ENCODE results near the gene CAMK2G.

Gene CAMK2G

DNA sequence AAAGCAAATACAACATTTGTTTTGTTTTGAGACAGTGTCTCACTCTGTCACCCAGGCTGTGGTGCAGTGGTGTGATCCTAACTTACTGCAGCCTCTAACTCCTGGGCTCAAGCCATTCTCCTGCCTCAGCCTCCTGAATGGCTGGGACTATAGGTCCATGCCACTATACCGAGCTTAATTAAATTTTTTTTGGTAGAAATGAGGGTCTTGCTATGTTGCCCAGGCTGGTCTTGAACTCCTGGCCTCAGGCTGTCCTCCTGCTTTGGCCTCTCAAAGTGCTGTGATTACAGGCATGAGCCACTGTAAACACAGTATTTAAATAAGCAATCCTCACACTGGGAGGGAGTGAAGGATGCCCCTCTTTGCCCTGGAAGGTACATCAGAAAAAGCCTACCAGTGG lies 4.0 kb upstream of the CAMK2G start:
- DNase-seq = no peak

DNA sequence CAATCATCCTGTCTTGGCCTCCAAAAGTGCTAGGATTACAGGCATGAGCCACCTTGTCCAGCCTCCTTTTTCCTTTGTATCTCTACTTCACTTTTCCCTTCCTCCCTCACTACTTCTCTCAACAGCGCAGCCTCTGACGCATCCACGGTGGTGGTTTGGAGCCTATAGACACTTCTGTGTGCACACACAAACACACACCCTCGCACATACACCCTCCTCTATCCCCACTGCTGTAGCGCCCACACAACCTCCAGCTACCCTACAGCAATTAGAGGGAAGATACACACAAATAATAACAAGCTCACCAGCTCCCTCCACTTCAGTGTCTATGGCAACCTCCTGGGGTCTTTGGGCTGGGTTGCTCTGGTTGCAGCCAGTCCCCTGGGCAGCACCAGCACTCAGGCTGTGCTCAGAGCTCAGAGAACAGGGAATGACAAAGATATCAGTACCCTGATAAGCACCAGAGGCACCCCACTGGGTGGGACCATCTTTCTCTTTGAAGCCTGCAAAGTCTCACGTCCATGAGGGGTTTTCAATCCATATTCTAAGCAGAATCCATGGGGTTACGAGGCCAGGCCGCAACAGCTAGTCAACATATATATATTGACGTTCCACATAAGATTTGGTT lies 3.3 kb upstream of the CAMK2G start:
- no peak for DNase-seq

DNA sequence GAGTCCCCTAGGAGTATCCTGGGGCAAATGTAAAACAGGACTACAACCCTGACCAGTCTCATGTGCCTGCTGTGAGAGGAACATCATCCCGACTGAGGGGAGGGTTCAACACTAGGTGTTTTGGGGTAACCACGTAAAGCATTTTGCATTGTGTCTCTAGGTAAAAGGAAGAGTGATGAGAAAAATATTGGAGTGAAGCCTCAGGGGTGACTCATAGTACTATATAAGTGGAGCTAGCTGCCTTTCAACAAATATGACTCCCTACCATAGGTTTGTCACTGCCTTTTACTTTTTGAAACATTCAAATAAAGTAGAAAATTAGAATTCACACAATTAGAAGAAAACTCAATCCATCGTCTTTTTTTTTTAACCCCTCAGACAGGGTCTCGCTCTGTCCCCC lies 2.6 kb upstream of the CAMK2G start:
- no peak for DNase-seq

DNA sequence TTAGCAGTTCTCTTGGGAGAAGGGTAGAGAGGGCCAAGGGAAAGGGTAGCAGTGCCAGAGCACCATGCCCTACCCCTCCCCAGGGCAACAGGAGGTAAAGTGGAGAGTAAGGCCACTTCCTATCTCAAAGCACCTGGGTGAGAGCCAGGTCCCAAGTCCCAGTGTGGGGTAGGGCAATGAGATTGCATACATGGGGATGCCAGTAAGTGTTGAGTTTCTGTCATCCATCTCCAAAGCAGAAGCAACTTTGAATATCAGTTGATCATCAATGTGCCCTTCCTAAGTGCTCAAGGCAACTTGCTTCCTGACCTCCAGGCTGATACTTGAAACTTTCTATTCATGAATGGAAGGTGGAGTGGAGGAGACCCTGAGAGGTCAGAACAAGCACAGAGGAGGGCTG lies 2.2 kb upstream of the CAMK2G start:
- no peak for DNase-seq

DNA sequence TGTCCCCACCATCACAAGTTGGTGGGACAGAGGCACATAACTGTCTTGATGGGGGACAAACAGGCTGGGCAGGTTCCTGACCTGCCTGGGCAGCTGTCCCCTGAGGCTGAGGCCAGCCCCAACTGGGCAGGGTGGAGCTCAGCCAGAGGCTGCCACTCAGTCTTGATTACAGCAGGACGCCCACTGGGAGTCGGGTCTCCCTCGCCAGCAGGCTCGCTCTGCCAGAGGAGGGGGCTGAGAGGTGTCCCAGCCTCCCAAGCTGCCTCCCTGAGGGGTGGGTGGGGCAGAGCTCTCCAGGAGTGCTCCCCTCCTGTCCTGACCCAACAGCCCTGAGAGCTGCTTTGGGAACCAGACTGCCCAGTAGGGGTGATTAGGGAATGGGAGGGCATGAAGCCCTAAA lies 1.8 kb upstream of the CAMK2G start:
- DNase-seq = no peak

DNA sequence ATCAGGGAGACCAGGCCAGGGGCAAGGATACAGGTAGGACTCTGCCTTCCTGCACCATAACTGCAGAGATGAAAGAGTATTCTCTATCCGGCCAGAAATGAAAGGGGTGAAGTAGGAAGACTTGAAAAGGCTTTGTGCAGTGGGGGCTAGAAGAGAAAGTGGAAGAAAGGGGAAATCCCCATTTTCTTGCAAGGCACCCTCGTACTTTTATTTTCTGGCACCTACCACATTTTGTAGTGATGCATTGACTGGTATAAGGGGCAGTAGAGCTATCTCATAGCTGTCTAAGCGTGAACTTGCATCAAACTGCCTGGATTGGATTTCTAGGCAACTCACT lies 752 bp upstream of the CAMK2G start:
- no peak for DNase-seq

DNA sequence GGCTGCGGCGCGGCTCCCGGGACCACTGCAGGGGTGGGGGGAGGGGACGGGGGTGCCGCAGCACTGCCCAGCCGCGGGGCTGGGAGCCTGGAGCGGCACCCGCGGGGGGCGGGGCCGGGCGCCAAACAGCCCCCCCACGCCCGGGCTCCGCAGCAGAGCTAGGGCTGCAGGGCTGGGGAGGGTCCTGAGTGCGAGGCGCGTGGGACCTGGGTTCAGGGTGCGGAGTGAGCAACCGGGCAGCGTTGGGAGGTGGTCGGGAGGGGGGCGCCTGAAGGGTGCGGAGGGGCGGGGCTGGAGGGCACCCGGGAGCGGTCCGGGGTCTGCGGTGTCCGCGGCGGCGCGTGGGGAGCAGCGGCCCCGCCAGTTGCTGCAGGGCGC lies 528 bp downstream of the CAMK2G start:
- no peak for DNase-seq

DNA sequence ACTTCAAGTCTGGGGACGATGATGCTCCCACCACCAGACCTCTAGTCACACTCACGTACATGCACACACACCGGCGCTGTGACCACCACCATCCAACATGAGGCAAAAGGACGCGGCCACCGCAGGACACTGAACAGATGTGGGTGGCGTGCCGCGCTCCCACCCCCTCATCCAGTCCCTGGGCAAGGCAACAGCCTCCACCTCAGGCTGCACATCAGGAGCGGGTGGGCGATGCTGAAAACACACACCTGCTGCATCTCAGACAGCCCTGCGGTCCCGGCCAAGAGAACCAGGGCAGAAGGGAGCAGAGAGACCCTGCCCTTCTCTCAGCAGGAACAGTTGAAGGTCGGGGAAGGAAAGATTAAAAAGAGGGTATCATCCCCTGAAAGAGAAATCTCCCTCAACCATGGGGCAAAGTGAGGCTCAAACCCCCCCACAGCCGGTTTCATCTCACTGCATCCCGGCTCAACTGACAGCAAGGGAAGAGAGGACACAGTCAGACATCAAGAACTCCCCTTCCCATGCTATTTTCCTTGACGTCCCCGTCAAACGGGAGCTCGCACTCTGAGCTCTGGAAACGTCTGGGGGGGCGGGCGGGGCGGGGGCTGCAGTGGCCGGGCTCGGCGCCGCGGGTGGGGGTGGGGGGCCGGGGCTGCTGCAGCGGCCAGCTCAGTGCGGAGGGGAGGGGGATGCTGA lies 1.1 kb downstream of the CAMK2G start:
- no peak for DNase-seq

DNA sequence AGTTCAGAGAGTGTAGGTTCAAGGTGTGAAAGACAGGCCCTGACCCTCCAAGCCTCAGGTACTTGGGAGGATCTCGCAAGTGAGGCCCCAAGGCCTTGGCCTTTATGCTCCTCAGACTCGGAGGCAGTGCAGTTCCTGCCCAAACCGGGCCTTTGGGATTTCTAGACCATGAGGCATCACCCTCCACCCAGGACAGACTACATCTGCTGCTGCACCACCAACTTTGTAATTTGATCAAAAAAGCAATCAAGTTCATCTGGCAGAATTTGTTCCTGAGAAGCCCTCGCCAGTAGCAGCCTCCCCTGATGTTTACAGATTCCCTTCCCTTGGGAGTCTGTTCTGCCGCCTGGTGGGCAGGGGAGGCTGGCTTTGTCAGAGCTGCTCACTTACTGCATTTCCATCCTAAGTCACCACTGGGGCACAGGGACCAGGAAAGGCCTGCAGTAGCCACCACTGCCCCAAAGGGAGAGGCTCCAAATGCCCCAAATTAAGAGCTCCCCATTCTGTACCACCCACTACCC lies 2.1 kb downstream of the CAMK2G start:
- DNase-seq = no peak

DNA sequence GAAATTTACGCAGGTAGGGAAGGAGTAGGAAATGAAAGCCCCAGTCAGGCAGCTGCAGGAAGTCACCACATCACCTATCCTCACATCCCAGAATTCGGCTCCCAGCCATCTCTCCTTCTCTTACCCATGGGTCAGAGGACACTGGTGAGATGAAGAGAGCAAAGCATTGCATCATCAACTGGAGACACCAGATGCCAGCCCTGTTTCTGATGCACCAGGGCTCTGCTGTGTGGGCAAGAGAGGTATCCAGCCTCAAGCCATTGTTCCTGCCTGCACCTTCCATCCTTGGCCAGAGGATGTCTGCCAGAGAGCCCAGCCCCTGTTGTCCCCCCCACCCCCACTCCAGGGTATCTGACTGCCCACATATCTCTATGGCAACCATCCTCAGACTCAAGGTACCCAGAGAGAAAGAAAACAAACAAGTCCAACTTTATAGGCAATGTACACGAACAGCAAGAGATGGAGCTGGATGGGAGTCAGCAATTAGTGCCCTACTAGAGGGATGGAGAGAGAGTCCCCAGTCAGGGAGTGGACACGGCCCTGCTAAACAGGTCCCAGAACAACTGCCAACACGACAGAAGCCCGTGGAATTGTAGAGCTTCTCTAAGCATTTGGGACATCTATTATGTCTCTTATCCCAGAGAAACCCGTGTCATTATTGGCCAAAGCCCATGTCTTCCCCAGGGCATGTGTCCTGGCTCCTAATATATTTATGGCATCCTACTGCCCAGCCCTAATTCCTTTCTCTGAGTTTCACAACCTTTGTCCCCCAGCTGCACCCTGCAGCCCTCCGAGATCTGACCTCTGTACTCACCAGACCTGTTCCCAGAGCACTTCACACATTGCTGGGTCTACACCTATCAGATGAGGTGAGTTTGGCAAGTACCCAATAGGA lies 2.8 kb downstream of the CAMK2G start:
- no peak for DNase-seq

DNA sequence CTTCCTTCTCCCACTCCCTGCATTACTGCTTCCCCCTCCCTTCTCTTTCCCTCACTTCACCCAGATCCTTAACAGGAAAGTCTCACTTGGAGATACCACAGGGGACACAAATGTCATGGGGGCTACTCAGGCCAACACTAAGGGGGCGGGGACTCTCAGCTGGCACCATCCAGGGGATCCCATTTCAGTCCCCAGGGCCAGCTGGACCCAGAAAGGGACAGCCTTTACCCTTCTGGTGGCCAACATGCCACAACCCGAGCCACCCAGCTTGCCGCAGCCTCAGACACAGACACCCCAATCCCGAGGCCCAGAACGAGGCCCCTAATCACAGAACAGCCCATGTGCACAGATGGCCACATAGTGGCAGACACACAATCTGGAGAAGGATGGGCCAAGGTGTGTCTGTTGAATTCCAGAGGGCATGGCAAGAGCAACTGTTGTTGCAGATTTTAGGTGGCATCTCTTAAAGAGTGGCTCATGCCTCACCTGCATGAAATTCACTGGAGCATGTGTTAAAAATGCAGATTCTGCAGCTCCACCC lies 5.6 kb downstream of the CAMK2G start:
- DNase-seq = no peak

DNA sequence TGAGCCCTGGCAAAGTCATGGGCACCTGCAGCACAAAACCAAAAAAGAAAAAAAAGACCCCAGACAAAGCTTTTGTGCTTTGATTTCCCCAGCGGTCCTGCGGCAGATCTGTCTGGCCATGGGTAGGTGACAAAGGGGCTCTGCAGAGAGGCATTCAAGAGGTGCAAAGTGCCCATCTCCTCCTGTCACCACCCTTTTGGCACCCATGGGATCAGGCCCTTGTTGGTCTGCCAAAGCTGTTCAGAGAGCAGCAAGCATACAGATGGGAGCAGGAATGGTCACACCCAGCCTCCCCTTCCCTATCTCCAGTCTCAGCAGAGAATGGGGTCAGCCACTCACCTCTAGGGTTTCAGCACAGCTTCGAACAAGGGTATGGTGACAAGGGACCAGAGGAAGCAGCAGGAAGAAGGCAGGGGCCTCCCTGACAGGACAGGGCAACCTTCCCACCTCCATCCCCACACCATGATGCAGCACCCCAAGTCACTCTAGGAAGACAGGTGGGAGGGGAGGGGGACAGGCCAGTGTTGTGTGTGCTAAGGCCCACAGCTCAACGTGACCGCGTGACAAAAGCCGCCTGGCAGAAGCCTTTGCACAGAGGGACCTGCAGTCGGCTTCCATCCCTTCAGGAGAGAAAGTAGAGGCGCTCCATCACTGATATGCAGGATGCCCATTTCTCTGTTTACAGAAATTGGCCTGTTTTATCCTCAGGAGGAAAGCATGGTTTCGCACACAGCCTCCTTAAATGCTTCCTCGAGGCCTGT lies 6.3 kb downstream of the CAMK2G start:
- no peak for DNase-seq

DNA sequence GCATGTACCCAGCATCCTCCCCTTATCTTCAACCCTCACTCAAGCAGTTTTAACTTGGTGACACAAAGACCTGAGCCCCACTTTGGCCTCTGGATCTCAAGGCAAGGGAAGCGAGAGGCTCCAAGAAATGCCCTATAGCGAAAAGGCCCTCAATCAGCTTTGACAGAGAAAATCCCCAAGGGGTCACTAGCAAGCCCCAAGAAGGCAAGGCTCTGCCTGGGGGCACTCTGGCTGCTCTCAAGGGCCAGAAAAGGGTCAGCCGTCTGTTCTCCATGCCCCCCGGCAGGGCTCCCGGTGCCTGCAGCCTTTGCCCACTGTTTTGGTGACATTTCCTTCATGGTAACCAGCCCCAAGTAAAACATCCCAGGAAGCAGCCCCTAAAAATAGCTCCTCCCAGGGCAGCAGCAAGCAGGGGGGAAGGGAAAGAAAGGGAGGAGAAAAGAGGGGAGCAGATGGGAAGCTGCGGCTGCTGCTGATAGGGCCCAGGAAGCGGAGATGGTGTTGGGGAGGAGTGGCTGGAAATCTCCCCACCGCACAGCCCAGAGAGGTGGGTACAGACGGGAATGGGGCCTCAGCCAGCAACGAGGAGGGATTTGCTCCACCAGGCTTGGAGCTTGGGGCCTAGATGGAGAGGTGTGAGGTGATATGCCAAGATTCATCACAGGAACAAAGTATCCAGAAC lies 7.1 kb downstream of the CAMK2G start:
- DNase-seq = no peak

DNA sequence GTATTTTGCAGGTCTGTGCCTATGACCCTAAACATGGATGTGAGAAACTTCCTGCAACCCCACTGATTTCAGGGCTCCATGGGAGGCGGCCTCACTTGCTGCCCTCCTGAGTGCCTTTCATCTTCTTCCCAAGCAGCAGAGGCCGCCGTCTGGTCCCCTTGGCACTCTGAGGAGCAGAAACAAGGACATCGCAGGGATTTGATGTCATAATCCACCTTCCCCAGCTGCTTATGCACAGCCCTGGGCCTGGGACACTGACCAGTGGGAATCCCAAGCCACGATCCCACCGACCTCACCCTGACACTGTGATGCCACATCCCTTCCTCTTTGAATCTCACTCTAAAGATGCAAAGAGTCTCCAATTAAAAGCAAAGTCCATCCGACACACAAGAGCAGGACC lies 7.7 kb downstream of the CAMK2G start:
- DNase-seq = no peak

DNA sequence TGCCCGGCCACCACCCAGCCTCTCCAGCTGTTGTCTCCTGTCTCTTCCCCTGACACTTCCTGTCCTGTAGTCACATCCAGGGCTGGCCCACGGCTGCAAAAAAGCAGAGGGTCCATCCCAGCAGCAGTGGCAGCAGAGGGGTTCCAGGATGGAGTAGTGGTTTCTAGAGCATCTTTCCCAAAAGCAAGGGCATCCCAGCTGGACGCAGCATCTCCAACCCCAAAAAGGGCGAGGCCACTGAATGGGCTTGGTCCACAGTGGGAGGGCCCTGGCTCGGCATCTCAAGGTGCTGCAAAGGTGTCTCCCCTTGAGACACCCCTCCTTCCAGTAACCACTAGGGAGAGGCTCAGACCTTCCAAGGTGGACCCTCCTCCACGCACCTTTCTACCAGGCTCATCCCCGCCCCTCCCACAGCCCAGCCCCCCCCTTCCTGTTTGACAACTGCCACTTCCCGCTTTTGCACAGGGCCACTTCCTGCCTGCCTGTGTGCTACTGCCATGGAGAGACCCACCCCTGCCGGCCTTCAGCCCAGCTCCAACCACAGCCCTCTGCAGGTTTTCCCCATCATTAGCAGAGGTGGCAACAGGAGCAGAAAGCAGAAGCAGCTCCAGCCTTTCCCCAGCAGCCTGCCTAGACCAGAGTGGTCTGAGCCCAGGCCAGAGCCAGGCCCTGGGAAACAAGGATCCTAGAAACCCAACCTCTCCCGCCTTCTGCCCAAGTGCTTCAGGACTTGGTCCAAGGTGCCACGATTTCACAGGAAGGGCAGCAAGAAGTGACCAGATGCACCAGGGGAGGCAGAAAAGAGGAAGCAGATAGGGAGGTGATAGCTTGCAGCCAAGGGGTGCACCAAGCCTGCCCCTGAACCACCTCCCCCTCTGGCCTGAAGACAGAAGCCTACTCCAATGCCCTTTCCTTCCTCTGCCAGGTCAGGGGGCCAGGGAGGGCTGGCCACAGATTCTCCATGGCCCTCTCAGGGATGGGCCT lies 8.6 kb downstream of the CAMK2G start:
- DNase-seq = no peak

DNA sequence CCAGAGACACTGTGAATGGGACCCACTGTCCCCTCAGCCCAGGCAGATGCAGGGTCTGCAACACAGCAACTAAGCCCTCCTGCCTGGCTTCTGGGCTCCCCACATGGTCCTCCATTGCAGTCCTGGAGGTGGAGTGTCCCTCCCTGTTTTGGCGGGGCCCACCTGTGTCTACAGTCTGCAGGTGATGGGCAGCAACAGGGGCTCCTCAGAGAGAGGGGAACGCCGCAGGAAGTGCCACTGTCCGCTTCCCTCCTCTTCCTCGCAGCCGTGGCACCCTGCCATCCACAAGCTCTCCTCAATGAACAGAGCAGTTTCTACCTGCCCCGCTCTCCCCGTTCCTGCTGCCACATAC lies 9.3 kb downstream of the CAMK2G start:
- DNase-seq = no peak

DNA sequence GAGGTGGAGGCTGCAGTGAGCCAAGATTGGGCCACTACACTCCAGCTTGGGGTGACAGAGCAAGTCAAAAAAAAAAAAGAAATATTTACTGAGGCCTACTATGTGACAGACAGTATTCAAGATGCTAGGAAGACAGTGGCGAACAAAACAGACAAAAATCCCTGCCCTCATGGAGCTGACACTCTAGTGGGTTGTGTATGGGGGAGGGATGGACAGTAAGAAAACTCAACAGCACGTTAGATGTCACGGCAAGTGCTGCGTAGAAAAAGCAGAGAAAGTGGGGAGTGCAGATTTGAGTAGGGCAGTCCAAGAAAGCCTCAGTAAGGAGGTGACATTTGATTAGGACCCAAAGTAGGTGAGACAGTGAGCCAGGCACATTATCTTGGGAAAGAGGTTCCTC lies 10.1 kb downstream of the CAMK2G start:
- DNase-seq = no peak

DNA sequence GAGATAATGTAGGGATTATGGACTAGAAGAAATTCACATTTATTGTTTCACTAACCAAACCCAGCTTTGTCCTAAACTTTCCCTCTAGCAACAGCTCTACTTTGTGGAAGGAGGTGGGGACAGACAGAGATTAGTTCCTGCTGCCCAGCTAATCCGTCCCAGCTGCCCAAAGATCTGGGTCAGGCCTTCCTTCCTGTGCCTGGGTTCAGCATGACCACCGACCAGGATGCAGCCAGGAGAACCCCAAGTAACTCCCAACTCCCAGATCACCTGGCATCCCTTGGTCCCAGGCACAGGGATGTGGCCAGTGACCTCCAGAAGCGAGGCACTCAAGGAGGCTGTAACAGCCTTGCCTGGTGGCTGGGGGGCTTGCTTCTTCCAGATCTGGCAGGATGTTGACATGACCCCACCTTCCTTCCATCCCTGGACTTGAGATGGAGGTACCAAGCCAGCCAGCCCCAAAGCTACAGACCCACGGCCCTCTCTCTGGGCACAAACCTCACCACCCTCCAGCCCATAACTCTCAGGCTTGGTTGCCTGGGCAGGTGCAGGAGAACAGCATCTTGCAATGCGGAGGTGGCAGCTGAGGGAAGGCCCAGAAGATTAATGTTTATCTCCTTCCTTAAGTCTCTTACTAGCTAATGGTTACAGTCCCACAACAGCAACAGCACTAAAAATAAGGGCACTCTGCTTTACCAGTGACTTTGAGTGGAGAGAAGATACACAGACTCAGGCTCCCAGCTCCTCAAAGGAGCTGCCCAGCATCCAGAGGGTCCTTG lies 11.1 kb downstream of the CAMK2G start:
- DNase-seq = no peak

DNA sequence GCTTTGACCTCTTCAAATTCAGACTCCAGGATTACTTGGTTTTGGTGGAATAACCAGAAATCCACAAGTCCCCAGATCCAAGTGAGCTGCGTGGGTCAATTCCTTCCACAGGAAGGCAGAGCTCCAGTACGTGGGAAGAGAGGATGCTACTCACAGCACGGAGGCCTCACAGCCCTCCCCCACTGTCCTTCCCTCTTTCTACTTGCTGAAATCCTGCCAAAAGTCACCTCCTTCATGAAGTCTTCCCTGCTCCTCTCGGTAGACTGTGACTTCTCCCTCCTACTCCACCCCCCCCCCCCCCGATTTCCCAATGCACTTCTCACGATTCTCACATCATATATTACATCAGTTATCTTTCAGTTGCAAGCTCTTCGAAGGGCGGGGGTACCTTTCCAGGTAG lies 12.3 kb downstream of the CAMK2G start:
- no peak for DNase-seq

DNA sequence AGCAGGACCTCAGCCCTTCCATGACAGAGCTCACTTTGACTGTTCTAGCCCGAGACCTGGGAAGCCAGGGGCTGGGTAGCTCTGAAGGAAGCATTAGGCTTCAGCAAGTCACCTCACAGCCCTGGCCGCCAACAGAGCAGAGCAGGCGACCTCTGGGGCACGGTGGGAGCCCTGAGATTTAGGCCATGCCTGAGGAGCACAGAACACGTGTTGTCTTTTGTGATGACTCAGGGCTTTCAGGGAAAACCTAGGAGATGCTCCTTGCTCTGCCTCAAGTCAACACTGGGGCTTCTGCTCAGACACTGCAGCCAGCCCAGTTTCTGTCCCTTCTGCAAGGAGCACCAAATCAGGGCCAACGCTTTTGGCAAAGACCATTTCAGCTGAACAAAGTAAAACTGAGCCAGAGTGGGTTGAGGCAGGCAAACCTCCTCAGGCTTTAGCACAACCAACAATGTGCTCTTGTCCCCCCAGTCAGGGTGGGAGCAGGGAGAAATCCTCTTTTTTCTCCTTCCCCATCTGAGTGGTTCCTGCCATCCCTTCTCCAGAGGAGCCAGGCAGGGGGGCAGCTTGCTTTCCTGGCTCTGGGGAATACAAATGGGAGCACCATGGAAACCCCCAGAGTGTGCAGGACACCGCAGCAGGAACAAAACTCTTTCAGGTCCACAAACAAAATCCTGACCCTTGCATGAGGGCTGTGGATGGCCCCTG lies 14.4 kb downstream of the CAMK2G start:
- no peak for DNase-seq

All from DMS79 (cell line).